Common myeloid progenitor, CD34-positive (primary cell): ENCODE measurements around the gene TCF7.

Source experiments
- CTCF ChIA-PET: fragments of 350-600 bp; sonication (Branson Sonifier 250); formaldehyde crosslinking; loops from one replicate; lab custom pipeline; 2021; ENCODE audit warnings: antibody characterized with exemption; lab: Charles Lee
- POLR2A ChIA-PET: fragments of 350-600 bp; sonication (Branson Sonifier 250); formaldehyde crosslinking; loops from one replicate; lab custom pipeline; 2021; ENCODE audit warnings: antibody characterized with exemption; lab: Charles Lee
- DNase-seq, 3 donors: peaks; one replicate each; pipeline versions ENCODE4 v3.0.0 to v3.0.0-alpha.2; 2013
- H3K27ac ChIP-seq, 2 experiments: 1 replicate in 1 of 2; 2 replicates in 1 of 2; pipeline ENCODE4 v1.7.0; 2013; ENCODE audit warnings: inconsistent platforms in 2 of 2, low read length in 2 of 2, mild to moderate bottlenecking in 2 of 2, low read depth in 1 of 2, moderate library complexity in 1 of 2; ENCODE audit not compliant: severe bottlenecking in 2 of 2, insufficient read depth in 1 of 2, poor library complexity in 1 of 2
- H3K27me3 ChIP-seq, 5 experiments: replicated peaks in 2 of 5; 1 replicate in 3 of 5; 2 replicates in 2 of 5; pipeline versions ENCODE4 v1.6.1 to v1.7.0; 2013; ENCODE audit warnings: low read length in 4 of 5, mild to moderate bottlenecking in 2 of 5, moderate library complexity in 2 of 5, inconsistent platforms in 1 of 5; ENCODE audit not compliant: insufficient read depth in 5 of 5, control insufficient read depth in 4 of 5
- H3K36me3 ChIP-seq, 4 experiments: 1 replicate in 2 of 4; 2 replicates in 2 of 4; pipeline versions ENCODE4 v1.6.1 to v1.7.0; 2013; ENCODE audit warnings: low read length in 3 of 4, control low read depth in 1 of 4, mild to moderate bottlenecking in 1 of 4; ENCODE audit not compliant: control insufficient read depth in 4 of 4, insufficient read depth in 4 of 4
- H3K4me1 ChIP-seq, 4 experiments: 1 replicate in 3 of 4; 2 replicates in 1 of 4; pipeline versions ENCODE4 v1.6.1 to v1.7.1; 2013; ENCODE audit warnings: low read length in 3 of 4, mild to moderate bottlenecking in 3 of 4, control low read depth in 1 of 4, inconsistent platforms in 1 of 4, moderate library complexity in 1 of 4; ENCODE audit not compliant: control insufficient read depth in 4 of 4, insufficient read depth in 4 of 4; ENCODE audit errors: control extremely low read depth in 1 of 4
- H3K4me3 ChIP-seq, 7 experiments: 1 replicate in 4 of 7; 2 replicates in 3 of 7; pipeline versions ENCODE4 v1.5.1 to v1.7.0; 2013; ENCODE audit warnings: mild to moderate bottlenecking in 7 of 7, low read length in 6 of 7, moderate library complexity in 6 of 7, inconsistent platforms in 2 of 7, low read depth in 2 of 7, control low read depth in 1 of 7; ENCODE audit not compliant: insufficient read depth in 4 of 7, control insufficient read depth in 1 of 7; ENCODE audit errors: extremely low read depth in 1 of 7
- H3K9me3 ChIP-seq, 5 experiments: 1 replicate in 4 of 5; 2 replicates in 1 of 5; pipeline versions ENCODE4 v1.6.1 to v1.7.1; 2013; ENCODE audit warnings: low read length in 4 of 5, mild to moderate bottlenecking in 2 of 5, inconsistent platforms in 1 of 5, low read depth in 1 of 5, moderate library complexity in 1 of 5; ENCODE audit not compliant: control insufficient read depth in 4 of 5, insufficient read depth in 2 of 5; ENCODE audit errors: control extremely low read depth in 1 of 5
- WGBS: methylation state at CpG from one replicate; pipeline ENCODE4 v1.1.5; 2013; ENCODE audit not compliant: insufficient coverage; 5-methylcytosine and 5-hydroxymethylcytosine counted together

TCF7 gene

DNA sequence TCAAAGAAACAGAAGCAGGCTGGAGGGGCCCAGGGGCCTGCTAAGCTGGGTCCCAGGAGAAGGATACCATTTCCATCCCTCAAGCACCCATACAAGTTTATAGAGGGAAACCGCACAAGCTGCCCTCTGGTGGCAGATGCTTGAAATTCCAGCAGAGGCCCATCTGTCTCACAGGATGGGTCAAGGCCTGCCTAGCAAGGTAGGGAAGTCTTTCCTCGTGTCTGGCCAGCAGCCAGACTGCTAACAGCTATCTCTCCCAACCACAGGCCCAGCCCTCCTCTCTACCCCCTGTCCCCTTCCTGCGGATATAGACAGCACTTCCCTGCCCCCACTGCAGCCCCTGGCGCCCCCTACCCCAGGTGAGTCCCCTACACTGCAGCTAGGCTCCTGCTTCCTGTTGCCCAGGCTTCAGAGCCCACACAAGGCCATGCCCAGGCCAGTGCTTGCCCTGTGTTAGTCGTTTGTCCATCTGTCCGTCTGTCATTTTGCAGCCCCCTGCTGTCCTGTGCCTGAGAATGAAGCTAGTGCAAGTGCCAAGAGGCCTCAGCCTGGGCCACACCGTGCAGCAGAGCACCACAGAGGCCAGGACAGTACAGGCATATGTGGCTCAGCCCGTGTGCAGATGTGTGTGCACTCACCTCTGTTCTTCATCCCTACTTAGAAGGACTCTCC lies 26.2 kb downstream of the TCF7 start:
- peak overlapping the region in 1 of 7 experiments; percentile 28 for H3K4me3 ChIP-seq
- H3K27me3 ChIP-seq: no peaks in the 10 kb centered on the region
- DNase-seq: peak; percentile 59 to 79 (median 78)
- ChIA-PET POLR2A (interaction anchor here (1.3 to 1.8 kb wide), 4 partner anchors 11 to 101 kb away, joined by 3 to 8 read pairs (median 6); no protein-coding TSS in a partner anchor), CTCF (interaction anchor here (0.6 to 11.2 kb wide), 26 partner anchors 8 to 153 kb away, joined by 3 to 167 read pairs (median 5); partner anchors contain the start of gene TCF7)
- H3K27ac ChIP-seq: no peak overlapping the region
- H3K36me3 ChIP-seq: peaks cover 0 to 54% (median 37%) of the 10 kb centered on the region in 4 experiments
- 28% methylated on average over 8 of the region's 8 CpGs for WGBS
- H3K4me1 ChIP-seq: peaks cover 2 to 45% (median 39%) of the 10 kb centered on the region in 4 experiments
- H3K9me3 ChIP-seq: no peaks in the 10 kb centered on the region

GRCh38 chr5:134141331-134142050 lies 27.0 kb downstream of the TCF7 start:
- Histone ChIP-seq H3K36me3 (peaks cover 0 to 52% (median 35%) of the 10 kb centered on the region in 4 experiments), H3K27ac (no peak overlapping the region)
- DNase-seq: peak in 2 of 3 donors; percentile 56

GRCh38 chr5:134142052-134142451 lies 27.6 kb downstream of the TCF7 start:
- Histone ChIP-seq H3K4me3 (no peak overlapping the region), H3K9me3 (no peaks in the 10 kb centered on the region), H3K27ac (no peak overlapping the region), H3K36me3 (peaks cover 0 to 52% (median 33%) of the 10 kb centered on the region in 4 experiments), H3K4me1 (peaks cover 2 to 41% (median 38%) of the 10 kb centered on the region in 4 experiments), H3K27me3 (no peaks in the 10 kb centered on the region)
- DNase-seq: no peak
- ChIA-PET POLR2A (no interaction called here), CTCF (interaction anchor here (0.6 to 11.2 kb wide), 11 partner anchors 8 to 124 kb away, joined by 3 to 167 read pairs (median 15); partner anchors contain the start of gene TCF7)
- WGBS: 100% methylated on average over 2 of the region's 5 CpGs

More at GRCh38 chr5:134141331-134142050, 27.0 kb downstream of the TCF7 start:
- no peaks in the 10 kb centered on the region for H3K9me3 ChIP-seq
- ChIA-PET POLR2A (interaction anchor here (0.5 to 1.8 kb wide), 4 partner anchors 13 to 1332 kb away, joined by 3 to 8 read pairs (median 4); no protein-coding TSS in a partner anchor), CTCF (interaction anchor here (0.6 to 11.2 kb wide), 20 partner anchors 8 to 148 kb away, joined by 3 to 167 read pairs (median 6); partner anchors contain the start of gene TCF7)
- no peak overlapping the region for H3K4me3 ChIP-seq
- H3K27me3 ChIP-seq: no peaks in the 10 kb centered on the region
- peaks cover 2 to 41% (median 39%) of the 10 kb centered on the region in 4 experiments for H3K4me1 ChIP-seq
- WGBS: 90% methylated on average over 9 of the region's 9 CpGs

DNA sequence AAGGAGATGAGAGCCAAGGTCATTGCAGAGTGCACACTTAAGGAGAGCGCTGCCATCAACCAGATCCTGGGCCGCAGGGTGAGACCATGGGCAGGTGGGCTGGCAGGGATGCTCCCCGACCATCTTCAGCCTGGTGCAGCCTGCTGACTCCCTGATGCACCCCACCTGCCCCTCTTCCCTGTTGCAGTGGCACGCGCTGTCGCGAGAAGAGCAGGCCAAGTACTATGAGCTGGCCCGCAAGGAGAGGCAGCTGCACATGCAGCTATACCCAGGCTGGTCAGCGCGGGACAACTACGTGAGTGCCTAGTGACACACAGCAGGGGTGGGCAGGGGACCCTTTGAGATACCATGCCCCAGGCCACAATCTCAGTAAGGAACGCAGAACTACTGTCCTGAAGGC lies 28.3 kb downstream of the TCF7 start:
- POLR2A ChIA-PET: no interaction called here
- CTCF ChIA-PET: interaction anchor here (0.9 to 11.2 kb wide), 9 partner anchors 7 to 99 kb away, joined by 3 to 167 read pairs (median 8); partner anchors contain the start of gene TCF7
- Histone ChIP-seq H3K27ac (no peak overlapping the region), H3K4me1 (peaks cover 2 to 35% (median 33%) of the 10 kb centered on the region in 4 experiments), H3K4me3 (no peak overlapping the region), H3K27me3 (no peaks in the 10 kb centered on the region), H3K9me3 (no peaks in the 10 kb centered on the region), H3K36me3 (peaks cover 0 to 56% (median 37%) of the 10 kb centered on the region in 4 experiments)
- WGBS: 97% methylated on average over 12 of the region's 12 CpGs
- DNase-seq: no peak

DNA sequence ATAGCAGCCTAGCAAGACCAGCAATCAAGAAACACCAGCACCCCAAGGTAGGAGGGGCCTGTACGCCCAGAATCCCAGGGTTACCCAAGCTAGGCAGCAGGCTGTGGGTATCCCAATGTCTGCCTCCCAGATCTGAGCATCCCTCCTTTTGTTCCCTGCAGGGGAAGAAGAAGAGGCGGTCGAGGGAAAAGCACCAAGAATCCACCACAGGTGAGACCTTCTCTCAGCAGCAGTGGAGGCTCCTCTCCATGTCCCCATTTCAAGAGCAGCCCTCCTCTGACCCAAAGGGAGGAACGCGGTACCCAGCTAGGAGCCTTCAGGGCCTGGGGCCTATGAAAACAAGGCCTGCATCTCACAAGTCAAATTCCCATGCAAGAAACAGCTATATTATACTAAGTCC lies 28.9 kb downstream of the TCF7 start:
- DNase-seq: no peak
- peaks cover 0 to 60% (median 40%) of the 10 kb centered on the region in 4 experiments for H3K36me3 ChIP-seq
- H3K9me3 ChIP-seq: no peaks in the 10 kb centered on the region
- ChIA-PET POLR2A (interaction anchor here (1.0 kb wide), 1 partner anchor 102 kb away, joined by 3 read pairs; no protein-coding TSS in a partner anchor), CTCF (interaction anchor here (0.8 to 8.8 kb wide), 10 partner anchors 9 to 150 kb away, joined by 3 to 70 read pairs (median 7); partner anchors contain the start of gene TCF7)
- H3K4me1 ChIP-seq: peaks cover 2 to 28% (median 26%) of the 10 kb centered on the region in 4 experiments
- WGBS: 100% methylated on average over 1 of the region's 5 CpGs
- H3K4me3 ChIP-seq: no peak overlapping the region
- no peak overlapping the region for H3K27ac ChIP-seq
- H3K27me3 ChIP-seq: no peaks in the 10 kb centered on the region

GRCh38 chr5:134143944-134144941 lies 29.8 kb downstream of the TCF7 start:
- ChIA-PET POLR2A (interaction anchor here (1.0 kb wide), 1 partner anchor 103 kb away, joined by 3 read pairs; no protein-coding TSS in a partner anchor), CTCF (interaction anchor here (0.8 to 8.8 kb wide), 10 partner anchors 8 to 149 kb away, joined by 3 to 70 read pairs (median 7); no protein-coding TSS in a partner anchor)
- no peaks in the 10 kb centered on the region for H3K9me3 ChIP-seq
- H3K36me3 ChIP-seq: peaks cover 3 to 66% (median 45%) of the 10 kb centered on the region in 4 experiments
- DNase-seq: no peak
- 96% methylated on average over 9 of the region's 10 CpGs for WGBS
- H3K27me3 ChIP-seq: no peaks in the 10 kb centered on the region
- H3K4me1 ChIP-seq: peaks cover 2 to 20% (median 19%) of the 10 kb centered on the region in 4 experiments
- H3K4me3 ChIP-seq: no peak overlapping the region
- H3K27ac ChIP-seq: no peak overlapping the region
